OCI-M1 (cell line): ENCODE measurements around the gene TBC1D13.
"Not testable (repeated sequence)": the region's sequence is repeated elsewhere in the genome, so short reads cannot be mapped to it uniquely, and the experiment has no call there.

ENCODE experiments used
- DNase-seq: peaks from one replicate; lab custom pipeline; 2025; lab: John Stamatoyannopoulos, UW

The TBC1D13 gene

DNA sequence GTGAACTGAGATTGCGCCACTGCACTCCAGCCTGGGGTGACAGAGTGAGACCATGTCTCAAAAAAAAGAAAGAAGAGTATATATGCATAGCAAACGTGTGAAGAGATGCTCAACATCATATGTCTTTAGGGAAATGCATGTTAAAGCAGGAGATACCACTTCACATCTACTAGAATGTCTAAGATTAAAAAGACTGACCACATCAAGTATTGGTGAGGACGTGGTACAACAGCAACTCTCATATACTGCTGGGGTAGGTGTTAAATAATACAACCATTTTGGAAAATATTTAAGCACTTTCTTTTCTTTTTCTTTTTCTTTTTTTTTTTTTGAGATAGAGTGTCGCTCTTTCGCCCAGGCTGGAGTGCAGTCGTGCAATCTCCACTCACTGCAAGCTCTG is 1.6 kb upstream of the TBC1D13 start:
- DNase-seq, result no peak

DNA sequence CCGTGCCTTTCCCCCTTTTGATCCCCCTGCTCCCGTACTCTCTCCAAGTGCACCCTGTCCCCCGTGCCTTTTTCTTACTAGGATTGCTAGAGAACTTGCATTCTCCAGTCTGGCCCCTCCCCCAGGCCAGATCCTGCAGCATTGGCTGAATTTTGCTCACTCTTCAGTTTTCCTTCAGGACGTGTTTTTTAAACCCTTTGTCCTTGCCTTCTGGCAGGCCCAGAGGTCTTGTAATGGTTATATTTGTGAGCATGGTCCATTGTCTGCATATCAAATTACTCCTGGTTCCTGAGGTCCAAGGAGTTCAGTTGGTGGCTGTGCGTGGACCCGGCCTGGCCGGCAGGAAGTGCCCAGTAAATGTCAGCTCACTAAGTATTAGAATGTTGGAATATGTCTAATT is 606 bp downstream of the TBC1D13 start:
- DNase-seq, result peak; percentile 12

DNA sequence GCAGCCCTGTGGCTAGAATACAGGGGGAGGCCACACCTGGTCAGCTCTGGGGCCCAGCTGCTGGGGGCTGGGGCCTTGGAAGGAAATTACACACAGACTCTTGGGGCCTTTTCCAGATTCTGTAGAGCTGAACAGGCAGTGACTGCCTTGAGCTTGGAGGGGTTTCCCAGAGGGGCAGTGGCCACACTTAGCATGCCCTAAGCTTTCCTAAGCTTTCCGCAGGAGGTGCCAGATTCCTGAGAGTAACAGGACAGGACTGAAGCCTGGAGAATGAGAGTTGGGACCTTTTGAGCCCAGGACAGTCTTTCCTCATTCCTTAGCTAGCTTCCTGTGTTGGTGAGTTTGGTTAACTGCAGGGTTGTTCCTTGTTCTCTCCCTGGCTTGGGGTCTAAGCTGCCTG is 1.4 kb downstream of the TBC1D13 start:
- no peak for DNase-seq

DNA sequence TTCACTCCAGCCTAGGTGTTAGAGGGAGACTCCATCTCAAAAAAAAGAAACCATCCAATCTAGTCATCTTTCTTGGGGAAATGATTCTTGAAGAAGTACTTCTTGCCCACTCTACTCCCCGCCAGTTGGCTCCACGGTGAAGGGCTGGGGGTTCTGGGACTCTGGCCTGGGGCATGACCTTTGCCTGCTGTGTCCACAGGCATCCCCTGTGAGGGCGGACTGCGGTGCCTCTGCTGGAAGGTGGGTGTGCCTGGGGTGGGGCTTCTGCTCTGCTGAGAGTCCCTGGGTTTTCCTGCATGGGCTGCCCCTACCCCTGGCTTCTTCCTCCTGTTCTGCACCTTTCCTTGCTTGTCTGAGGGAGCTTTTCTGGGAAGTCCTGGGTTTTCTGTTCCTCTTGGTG is 3.5 kb downstream of the TBC1D13 start:
- no peak for DNase-seq

DNA sequence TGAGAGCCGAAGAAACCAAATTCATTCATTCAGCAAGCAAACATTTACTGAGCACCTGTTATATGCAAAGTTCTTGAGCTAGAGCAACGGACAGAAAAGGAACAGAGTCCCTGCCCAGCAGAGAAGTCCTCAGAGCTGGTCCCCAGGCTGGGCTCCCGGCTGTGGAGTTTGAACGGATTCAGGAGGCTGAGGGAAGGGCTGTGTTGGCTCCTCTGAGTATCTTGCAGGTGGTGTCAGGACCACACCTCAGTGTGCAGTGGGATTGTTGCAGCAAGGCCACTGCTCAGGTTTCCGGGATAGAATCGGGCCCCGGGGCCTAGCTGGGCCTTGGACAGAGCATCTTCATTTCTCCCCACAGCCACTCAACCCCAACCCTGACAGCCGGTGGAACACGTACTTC is 5.1 kb downstream of the TBC1D13 start:
- no peak for DNase-seq

DNA sequence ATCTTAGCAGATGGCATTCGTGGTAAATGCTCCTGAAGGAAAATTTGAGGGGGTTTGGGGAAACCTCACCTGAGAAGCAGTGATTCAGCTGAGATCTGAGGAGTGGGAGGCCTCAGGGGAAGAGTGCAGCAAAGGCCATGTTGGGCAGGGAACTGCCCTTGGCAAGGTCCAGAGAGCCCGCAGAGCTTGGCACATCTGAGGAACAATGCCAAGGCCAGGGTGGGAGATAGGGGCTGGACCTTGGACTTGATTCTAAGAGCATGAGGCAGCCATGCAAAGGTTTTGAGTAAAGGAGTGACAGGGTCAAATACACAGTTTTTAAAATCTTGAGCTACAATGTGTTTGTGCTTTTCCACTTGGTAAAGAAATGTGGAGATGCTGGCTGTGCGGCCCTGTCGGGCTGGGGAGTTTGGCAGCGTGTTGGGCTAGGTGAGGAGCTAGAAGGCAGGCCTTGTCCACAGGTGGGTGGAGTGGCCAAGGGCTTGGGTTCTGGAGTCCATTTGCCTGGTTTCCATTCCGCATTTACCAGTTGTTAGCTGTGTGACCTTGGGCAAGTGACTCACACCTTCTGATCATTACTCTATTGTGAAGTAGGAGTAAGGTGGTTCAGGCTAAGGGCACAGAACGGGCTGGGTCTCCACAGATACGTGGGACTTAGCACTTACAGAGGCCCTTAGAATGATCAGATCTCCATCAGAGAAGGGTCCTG is 6.1 kb downstream of the TBC1D13 start:
- no peak for DNase-seq

DNA sequence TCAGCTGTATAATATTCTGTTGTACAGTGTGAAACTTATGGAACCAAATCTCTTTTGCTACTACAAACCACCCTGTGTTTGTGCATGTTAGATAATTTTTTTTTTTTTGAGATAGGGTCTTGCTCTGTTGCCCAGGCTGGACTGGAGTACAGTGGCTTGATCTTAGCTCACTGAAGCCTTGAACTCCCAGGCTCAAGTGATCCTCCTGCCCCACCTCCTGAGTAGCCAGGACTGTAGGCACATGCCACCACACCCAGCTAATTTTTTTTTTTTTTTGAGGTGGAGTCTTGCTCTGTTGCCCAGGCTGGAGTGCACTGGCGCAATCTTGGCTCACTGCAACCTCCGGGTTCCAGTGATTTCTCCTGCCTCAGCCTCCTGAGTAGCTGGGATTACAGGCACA is 7.9 kb downstream of the TBC1D13 start:
- DNase-seq, result not testable (repeated sequence)

DNA sequence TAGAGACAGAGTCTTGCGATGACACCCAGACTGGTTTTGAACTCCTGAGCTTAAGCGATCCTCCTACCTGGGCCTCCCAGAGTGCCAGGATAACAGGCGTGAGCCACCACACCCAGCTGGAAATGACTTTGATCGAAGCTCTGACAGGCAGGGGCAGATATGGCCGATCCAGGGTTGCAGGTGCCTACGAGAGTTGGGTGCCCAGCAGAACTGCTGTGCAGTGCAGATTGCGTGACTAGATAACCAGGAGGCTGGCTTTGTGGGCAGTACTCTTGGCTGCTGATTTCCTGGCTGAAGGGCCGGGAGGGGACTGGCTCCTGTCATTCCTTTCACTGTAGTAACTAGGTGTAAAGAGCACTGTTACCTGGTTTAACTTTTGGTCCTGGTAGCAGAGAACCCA is 11.8 kb downstream of the TBC1D13 start:
- no peak for DNase-seq

DNA sequence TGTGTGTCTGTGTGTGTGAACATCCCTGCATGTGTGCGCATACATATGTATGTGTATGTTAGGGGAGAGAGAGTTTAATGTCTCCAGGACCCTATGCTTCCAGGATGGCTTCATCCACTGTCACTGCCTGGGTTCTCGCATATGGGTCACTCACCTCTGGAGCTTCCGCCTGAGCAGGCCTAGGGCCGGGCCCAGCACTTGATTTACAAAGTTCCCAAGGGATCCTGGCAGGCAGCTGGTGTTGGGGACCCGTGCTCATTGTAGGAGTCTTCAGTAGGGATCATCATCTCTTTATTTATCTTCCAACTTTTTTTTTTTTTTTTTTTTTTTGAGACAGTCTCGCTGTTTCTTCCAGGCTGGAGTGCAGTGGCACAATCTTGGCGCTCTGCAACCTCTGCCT is 13.0 kb downstream of the TBC1D13 start:
- no peak for DNase-seq

DNA sequence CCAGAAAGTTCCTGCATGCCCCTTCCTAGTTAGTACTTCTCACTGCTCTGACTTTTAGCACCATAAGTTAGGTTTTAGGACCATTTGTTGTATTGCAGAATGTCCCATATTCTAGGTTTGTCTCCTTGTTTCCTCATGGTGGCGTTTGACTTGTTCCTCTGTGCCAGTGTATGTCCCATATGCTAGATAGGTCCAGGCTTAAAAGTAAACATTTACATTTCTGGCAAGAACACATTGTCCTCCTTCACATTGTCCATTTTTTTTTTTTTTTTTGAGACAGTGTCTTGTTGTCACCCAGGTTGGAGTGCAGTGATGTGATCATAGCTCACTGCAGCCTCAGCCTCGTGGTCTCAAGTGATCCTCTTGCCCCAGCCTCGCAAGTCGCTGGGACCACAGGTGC is 15.4 kb downstream of the TBC1D13 start:
- no peak for DNase-seq

DNA sequence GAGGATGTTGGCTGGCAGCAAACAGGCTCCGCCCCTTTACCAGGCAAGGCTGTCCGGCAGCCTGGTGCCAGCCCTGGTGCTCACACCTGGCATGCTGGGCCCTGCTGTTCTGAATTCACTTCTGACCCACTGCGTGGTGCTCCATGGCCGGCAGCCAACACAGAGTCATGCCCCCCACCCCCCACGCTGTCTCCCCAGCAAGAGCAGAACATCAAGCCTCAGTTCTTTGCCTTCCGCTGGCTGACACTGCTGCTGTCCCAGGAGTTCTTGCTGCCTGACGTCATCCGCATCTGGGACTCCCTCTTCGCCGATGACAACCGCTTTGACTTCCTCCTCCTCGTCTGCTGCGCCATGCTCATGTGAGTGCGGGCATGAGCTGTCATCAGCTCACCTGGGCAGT is 18.6 kb downstream of the TBC1D13 start:
- no peak for DNase-seq

DNA sequence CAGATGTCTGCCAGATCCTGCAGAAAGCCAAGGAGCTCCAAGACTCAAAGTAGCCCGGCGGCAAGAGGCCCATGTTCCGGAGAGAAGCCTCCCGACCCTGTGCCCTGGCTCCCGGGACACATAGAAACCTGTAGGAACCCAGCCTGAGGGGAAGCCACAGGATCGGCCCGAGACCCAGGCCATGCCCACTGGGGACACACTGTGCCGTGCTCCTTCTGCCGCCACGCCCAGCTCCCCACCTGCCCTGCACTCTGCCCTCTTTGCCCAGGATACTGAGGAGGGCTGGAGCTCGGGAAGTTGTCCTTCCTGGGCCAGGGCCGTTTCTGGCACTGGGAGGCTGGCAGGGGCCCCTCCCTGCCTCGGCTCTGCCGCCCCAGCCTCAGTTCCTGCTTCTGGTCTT is 20.8 kb downstream of the TBC1D13 start:
- DNase-seq, result no peak

DNA sequence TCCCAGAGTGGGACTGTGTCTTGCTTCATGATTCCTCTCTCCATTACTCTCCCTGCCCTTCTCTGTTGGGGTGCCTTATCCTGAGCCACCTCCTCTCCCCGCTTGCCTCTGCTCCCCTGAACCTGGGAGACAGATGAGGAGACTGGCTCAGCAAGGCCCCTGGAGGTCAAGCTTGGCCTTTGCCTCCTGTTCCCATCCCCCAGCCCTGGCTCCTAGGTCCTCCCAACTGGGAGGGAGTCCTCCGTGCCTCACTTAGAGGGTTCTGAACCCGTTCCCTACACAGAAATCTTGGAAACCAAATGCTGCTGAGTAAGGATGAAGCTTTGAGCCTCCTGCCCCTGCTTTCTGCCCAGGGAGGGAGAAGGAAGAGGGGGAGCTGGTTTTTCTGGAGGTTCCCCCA is 21.5 kb downstream of the TBC1D13 start:
- no peak for DNase-seq

DNA sequence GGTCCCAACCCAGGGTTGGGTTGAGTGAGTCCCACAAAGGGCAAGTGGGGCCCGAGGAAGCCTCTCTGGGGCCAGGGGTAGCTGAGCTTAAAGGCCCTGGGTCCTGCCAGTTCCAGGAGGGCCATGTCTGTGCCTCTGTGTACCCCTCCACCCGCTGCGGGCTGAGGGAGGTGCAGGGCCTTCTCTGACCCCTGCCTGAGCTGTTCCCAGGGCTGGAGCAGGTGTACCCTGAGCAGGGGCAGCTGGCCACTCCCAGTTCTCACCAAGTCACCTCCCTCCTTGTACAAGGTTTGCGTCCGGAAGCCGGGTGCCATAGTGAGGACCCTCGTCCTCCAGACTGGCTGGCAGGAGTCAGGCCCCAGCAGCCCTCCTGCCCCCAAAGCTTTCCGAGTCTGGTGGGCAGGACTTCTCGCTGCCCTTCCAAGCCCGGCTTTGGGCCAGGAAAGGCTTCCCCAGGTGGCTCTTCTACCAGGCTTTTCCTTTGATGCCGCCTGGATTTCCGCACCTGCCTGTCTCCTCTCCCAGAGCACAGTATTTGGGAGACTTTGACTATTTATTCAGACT is 22.1 kb downstream of the TBC1D13 start:
- no peak for DNase-seq

DNA sequence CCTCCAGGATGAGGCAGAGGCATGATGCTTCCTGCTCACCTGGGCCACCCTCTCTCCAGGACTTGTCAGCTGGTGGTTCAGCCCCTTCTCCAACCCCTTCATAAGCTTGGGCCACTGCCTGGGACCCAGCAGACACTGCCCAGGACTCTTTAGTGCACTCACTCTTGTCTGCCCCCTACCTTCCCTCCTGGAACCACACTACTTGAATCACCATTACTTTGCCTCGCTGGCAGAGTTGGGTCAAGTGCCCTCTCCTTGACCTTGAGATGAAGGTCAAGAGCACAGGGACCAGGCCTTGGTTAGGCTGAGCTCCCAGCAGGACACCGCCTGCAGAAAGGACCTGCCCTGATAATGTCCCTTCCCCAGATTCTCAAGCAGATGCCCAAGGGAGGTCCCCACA is 22.8 kb downstream of the TBC1D13 start:
- no peak for DNase-seq

DNA sequence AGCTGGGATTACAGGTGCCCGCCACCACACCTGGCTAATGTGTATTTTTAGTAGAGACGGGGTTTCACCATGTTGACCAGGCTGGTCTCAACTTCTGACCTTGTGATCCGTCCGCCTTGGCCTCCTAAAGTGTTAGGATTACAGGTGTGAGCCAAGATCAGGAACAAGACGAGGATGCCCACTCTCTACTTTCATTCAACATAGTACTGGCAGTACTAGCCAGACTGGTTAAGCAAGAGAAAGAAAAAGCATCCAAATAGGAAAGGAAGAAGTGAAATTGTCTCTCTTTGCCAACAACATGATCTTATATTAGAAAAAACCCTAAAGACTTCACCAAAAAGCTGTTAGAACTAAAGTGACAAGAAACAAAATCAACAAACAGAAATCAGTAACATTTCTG is 23.8 kb downstream of the TBC1D13 start:
- DNase-seq, result no peak

DNA sequence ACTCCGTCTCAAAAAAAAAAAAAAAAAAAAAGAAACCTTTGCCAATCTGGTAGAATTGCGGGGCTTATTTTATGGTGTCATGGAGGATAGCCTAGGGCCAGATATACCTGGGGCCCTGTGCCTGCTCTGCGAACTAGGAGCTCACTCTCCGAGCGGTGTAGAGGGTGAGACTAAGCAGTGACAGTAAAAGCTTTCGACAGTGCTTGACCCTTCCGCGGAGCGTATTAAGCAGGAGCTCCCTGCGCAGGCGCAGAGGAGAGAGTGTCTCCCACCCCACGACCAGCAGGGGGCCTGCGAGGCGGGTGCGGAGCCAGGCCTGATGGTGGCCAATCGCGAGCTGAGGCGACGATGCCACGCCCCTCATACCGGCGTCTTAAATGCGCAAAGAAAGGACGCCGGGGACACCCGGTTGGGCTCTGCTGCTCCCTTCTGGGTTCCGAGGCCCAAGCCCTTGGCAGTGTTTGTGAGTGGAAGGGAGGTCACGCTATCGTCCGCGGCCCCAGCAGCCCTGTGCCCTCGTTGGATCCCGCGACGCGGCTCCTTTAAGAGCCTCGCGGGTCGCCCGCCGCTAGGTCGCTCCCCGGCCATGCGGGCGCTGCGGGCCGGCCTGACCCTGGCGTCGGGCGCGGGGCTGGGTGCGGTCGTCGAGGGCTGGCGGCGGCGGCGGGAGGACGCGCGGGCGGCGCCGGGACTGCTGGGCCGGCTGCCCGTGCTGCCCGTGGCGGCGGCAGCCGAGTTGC is 31.2 kb downstream of the TBC1D13 start, which contains the start of gene ENDOG:
TSS of gene ENDOG (plus strand) at position 402 of the 740 bp plus-strand sequence. CDS start at position 587, 185 bp downstream.
- peak; percentile 99 for DNase-seq

DNA sequence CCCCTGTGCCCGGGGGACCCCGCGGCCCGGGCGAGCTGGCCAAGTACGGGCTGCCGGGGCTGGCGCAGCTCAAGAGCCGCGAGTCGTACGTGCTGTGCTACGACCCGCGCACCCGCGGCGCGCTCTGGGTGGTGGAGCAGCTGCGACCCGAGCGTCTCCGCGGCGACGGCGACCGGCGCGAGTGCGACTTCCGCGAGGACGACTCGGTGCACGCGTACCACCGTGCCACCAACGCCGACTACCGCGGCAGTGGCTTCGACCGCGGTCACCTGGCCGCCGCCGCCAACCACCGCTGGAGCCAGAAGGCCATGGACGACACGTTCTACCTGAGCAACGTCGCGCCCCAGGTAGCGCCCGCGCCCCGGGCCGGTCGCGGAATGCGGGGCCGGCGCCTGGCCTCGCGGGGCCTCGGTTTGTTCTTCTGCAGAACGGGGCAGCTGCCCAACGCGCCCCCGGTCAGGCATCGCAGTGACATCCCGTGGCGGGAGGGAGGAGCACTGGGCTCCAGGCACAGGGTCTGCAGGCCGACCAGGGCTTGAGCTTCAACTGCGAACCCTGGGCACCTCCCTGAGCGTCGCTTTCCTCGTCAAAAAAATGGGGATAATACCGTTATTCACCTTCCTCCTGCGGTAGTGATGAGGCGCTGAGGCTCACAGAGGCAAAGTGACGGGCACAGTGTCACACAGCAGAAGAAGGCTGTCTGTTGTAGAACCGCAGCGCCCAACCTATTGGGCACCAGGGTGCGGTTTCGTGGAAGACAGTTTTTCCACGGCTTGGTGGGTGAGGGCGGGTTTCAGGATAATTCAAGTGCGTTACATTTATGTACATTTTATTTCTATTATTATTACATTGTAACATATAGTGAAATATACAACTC is 32.0 kb downstream of the TBC1D13 start:
- peak; percentile 56 for DNase-seq

DNA sequence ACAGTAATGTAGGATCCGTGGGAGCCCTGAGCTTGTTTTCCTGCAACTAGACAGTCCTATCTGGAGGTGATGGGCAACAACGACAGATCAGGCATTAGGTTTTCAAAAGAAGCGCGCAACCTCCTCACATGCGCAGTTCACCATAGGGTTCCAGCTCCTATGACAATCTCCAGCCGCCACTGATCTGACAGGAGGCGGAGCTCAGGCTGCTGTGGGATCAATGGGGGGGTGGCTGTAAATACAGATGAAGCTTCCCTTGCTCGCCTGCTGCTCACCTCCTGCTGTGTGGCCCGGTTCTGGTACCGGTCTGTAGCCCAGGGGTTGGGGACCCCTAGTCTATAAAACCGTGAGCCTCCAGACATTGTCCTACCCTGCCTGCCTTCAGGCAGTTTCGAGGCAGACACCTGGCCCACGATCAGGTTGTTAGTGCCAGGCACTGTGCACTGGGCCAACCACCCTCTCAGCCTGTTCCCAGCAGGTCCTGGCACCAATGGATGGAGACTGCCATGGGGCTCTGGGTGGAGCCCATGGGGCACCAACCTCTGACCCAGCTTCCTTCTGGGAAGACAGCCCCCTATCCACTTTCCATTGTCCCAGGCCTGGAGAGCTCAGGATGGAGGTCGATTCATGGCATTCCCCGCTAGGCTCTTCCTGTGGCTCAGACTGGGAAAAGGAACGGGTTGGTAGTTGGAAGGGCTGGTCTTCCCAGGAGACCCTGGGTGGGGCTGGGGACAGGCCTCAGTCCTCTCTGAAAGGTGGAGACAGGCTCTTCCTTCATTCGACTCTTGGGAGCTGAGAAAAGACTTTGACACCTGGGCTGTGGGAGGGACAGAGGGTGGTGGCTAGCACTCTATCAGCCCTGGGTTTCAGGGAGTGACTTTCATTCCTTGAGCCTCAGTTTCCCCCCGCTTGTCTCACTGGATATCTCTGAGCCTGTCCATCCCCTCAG is 32.9 kb downstream of the TBC1D13 start:
- DNase-seq, result peak; percentile 19

DNA sequence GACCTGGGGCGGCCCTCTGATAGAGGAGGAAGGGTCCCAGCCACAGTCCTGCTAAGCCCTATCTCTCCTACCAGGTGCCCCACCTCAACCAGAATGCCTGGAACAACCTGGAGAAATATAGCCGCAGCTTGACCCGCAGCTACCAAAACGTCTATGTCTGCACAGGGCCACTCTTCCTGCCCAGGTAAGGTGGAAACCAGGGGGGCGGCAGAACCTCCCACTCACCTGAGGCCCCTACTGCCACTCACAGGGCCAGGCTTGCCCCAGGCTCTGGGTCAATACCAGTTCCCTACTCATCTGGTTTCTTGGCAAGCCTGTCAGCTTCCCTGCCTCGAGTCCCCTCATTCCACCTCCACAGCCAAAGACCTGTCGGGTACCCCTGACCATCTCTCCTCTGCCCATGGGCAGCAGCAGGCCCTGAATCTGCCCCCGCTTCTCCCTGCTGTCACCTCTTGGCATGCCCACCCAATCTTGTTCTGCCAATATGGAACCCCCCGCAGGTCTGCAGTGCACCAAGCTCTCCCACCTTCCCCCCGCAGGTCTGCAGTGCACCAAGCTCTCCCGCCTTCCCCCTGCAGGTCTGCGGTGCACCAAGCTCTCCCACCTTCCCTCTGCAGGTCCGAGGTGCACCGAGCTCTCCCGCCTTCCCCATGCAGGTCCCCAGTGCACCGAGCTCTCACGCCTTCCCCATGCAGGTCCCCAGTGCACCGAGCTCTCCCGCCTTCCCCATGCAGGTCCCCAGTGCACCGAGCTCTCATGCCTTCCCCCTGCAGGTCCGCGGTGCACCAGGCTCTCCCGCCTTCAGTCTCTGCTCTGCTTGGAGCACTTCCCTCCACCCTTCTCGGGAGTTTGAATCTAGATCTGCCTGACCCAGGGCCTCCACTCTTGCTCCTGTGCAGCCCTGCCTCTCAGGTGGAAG is 33.9 kb downstream of the TBC1D13 start:
- no peak for DNase-seq
